GM23248 (cell line): ENCODE data around the gene AGAP1. TPM values are rescaled to one million over a fixed set of nuclear protein-coding genes. Genes with fewer than 3 reads are reported as not detected.

Experiments
- DNase-seq: peaks from one replicate; pipeline ENCODE4 v3.0.0-alpha.2; 2015
- H2AFZ ChIP-seq: fragments of 200-600 bp; sonication (generic); 2 replicates; pipeline ENCODE4 v1.6.1; 2016; ENCODE audit warnings: antibody characterized with exemption
- H3F3A ChIP-seq: fragments of 200-600 bp; sonication (generic); 2 replicates; pipeline ENCODE4 v1.6.1; 2016; ENCODE audit warnings: mild to moderate bottlenecking, antibody characterized with exemption, mixed run types; ENCODE audit not compliant: insufficient read depth
- H3K27ac ChIP-seq: fragments of 200-600 bp; sonication (generic); 2 replicates; pipeline ENCODE4 v1.5.1; 2016; ENCODE audit warnings: mild to moderate bottlenecking
- H3K27me3 ChIP-seq: fragments of 200-600 bp; sonication (generic); replicated peaks from 2 replicates; pipeline ENCODE4 v1.6.1; 2016; ENCODE audit warnings: mild to moderate bottlenecking; ENCODE audit not compliant: insufficient read depth
- H3K36me3 ChIP-seq: fragments of 200-600 bp; sonication (generic); 2 replicates; pipeline ENCODE4 v1.6.1; 2016; ENCODE audit warnings: low read depth, mild to moderate bottlenecking
- H3K4me1 ChIP-seq: fragments of 200-600 bp; sonication (generic); 2 replicates; pipeline ENCODE4 v1.6.1; 2016; ENCODE audit warnings: mild to moderate bottlenecking; ENCODE audit not compliant: insufficient read depth
- H3K4me2 ChIP-seq: fragments of 200-600 bp; sonication (generic); one replicate; pipeline ENCODE4 v1.6.1; 2016; ENCODE audit warnings: mild to moderate bottlenecking; ENCODE audit not compliant: unreplicated experiment
- H3K4me3 ChIP-seq: fragments of 200-600 bp; sonication (generic); 2 replicates; pipeline ENCODE4 v1.5.1; 2016; ENCODE audit warnings: mild to moderate bottlenecking
- H3K79me2 ChIP-seq: fragments of 200-600 bp; sonication (generic); 2 replicates; pipeline ENCODE4 v1.6.1; 2016; ENCODE audit warnings: mild to moderate bottlenecking; ENCODE audit not compliant: insufficient read depth
- H3K9ac ChIP-seq: fragments of 200-600 bp; sonication (generic); 2 replicates; pipeline ENCODE4 v1.6.1; 2016; ENCODE audit warnings: mild to moderate bottlenecking
- H3K9me2 ChIP-seq: fragments of 200-600 bp; sonication (generic); 2 replicates; pipeline ENCODE4 v1.6.1; 2016; ENCODE audit warnings: mixed run types, mild to moderate bottlenecking, moderate library complexity; ENCODE audit not compliant: insufficient read depth
- H3K9me3 ChIP-seq: fragments of 200-600 bp; sonication (generic); one replicate; pipeline ENCODE4 v1.6.1; 2017; ENCODE audit warnings: low read depth
- H4K20me1 ChIP-seq: fragments of 200-600 bp; sonication (generic); 2 replicates; pipeline ENCODE4 v1.6.0; 2016; ENCODE audit not compliant: insufficient read depth
- EZH2 ChIP-seq: fragments of 200-600 bp; sonication (generic); IDR thresholded peaks from 2 replicates; pipeline ENCODE4 v1.6.1; 2018; ENCODE audit warnings: antibody characterized with exemption, mild to moderate bottlenecking; ENCODE audit not compliant: insufficient read depth, poor library complexity, severe bottlenecking
- EZH2phosphoT487 ChIP-seq: fragments of 200-600 bp; sonication (generic); IDR thresholded peaks from 2 replicates; pipeline ENCODE4 v1.6.1; 2018; ENCODE audit warnings: antibody characterized with exemption, moderate library complexity, mild to moderate bottlenecking, low read depth; ENCODE audit not compliant: insufficient read depth
- WGBS, 2 experiments: methylation state at CpG; one replicate each; pipeline ENCODE4 v1.1.6; 2015 to 2017; ENCODE audit warnings: low lambda C conversion rate in 2 of 2, low coverage in 1 of 2; ENCODE audit errors: missing lambda C conversion rate in 2 of 2; 5-methylcytosine and 5-hydroxymethylcytosine counted together
- in situ Hi-C: fragments of 300-500 bp; cut with MboI; formaldehyde crosslinking; loops from 2 replicates; pipeline ENCODE4 v1.15.0; 2020
- polyA plus RNA-seq: library from polyadenylated mRNA; unstranded; fragments of >200 nt; fragmentation: Nextera tagmentation; extraction: Ambion mirVana; gene quantifications from 2 replicates; pipeline ENCODE4 v1.2.1, GENCODE V29; 2016
- total RNA-seq: library from RNA; depleted of rRNA; stranded (reverse); fragments of >200 nt; shearing (Covaris generic); gene quantifications from 2 replicates; pipeline ENCODE4 v1.2.3, GENCODE V29; 2014

Gene AGAP1
- total and polyA plus RNA-seq, 2 experiments from 2014 or later = 2.2 to 9.9 TPM

DNA sequence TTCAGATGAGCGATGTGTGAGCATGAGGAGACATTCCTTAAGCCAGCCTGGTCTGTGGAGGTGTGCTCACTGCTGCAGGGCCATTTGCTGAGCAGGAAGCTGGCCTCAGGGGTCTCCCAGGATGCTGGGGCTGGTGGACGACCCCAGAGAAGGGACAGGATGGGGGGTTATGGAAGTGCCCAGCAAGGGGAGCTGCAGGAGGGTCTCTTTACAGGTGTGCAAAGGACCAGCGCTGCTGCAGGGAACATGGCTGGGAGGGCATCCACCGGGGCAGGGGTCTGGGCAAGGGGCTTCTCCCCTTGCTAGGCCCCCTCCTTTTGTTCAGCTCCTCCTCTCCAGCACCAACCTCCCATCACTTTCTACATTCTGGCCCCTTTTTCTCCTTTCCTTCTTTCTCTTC, 489.2 kb downstream of the AGAP1 start:
- Histone ChIP-seq H3K36me3 (no peaks in the 10 kb centered on the region), H3K9ac (no peak overlapping the region), H3K79me2 (no peaks in the 10 kb centered on the region), H3K27ac (no peak overlapping the region), H3K9me2 (no peaks in the 10 kb centered on the region), H3K4me2 (no peak overlapping the region), H3K9me3 (no peaks in the 10 kb centered on the region), H2AFZ (no peak overlapping the region), H3K4me1 (no peaks in the 10 kb centered on the region), H4K20me1 (0 out of 2 replicates have a peak, but pooled peaks cover 7% of the 10 kb centered on the region), H3K27me3 (no peaks in the 10 kb centered on the region), H3F3A (no peaks in the 10 kb centered on the region), H3K4me3 (no peak overlapping the region)
- 96 to 100% methylated on average over 3 to 4 of the region's 4 CpGs for WGBS, 2 experiments
- no peak for DNase-seq
- in situ Hi-C loops = no loop called here
- no peak for TF ChIP-seq EZH2phosphoT487
- TF ChIP-seq EZH2 = no peak

DNA sequence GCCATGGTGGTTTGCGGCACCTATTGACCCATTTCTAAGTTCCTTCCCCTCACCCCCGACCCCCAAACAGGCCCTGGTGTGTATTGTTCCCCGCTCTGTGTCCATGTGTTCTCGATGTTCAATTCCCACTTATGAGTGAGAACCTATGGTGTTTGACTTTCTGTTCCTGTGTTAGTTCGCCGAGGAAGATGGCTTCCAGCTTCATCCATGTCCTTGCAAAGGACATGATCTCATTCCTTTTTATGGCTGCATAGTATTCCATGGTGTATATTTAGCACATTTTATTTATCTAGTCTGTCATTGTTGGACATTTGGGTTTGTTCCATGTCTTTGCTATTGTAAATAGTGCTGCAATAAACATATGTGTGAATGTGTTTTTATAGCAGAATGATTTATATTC, 490.7 kb downstream of the AGAP1 start:
- no peaks in the 10 kb centered on the region for H3K9me2 ChIP-seq
- in situ Hi-C loops = no loop called here
- DNase-seq = no peak
- TF ChIP-seq EZH2phosphoT487 (no peak), EZH2 (no peak)
- no peak overlapping the region for H2AFZ ChIP-seq
- WGBS, 2 experiments = 90 to 91% methylated on average over 6 of the region's 6 CpGs
- no peaks in the 10 kb centered on the region for H3K36me3 ChIP-seq
- no peak overlapping the region for H3K4me2 ChIP-seq
- no peak overlapping the region for H3K27ac ChIP-seq
- no peaks in the 10 kb centered on the region for H3K79me2 ChIP-seq
- H3F3A ChIP-seq = no peaks in the 10 kb centered on the region
- no peaks in the 10 kb centered on the region for H3K4me1 ChIP-seq
- no peaks in the 10 kb centered on the region for H3K9me3 ChIP-seq
- 0 out of 2 replicates have a peak, but pooled peaks cover 7% of the 10 kb centered on the region for H4K20me1 ChIP-seq
- H3K4me3 ChIP-seq = no peak overlapping the region
- H3K27me3 ChIP-seq = no peaks in the 10 kb centered on the region
- no peak overlapping the region for H3K9ac ChIP-seq

DNA sequence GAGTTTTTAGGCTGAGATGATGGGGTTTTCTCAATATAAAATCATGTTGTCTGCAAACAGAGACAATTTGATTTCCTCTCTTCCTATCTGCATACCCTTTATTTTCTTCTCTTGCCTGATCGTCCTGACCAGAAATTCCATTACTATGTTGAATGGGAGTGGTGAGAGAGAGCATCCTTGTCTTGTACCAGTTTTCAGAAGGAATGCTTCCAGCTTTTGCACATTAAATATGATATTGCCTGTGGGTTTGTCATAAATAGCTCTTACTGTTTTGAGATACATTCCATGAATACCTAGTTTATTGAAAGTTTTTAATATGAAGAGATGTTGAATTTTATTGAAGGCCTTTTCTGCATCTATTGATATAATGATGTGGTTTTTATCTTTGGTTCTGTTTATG, 492.5 kb downstream of the AGAP1 start:
- H3K9me2 ChIP-seq = no peaks in the 10 kb centered on the region
- in situ Hi-C loops = no loop called here
- TF ChIP-seq EZH2 (no peak), EZH2phosphoT487 (no peak)
- no peaks in the 10 kb centered on the region for H3K9me3 ChIP-seq
- no peak overlapping the region for H3K27ac ChIP-seq
- no peaks in the 10 kb centered on the region for H3K36me3 ChIP-seq
- no peak overlapping the region for H3K9ac ChIP-seq
- no peaks in the 10 kb centered on the region for H3F3A ChIP-seq
- H3K4me1 ChIP-seq = no peaks in the 10 kb centered on the region
- no peak for DNase-seq
- H3K4me3 ChIP-seq = no peak overlapping the region
- H3K79me2 ChIP-seq = no peaks in the 10 kb centered on the region
- H2AFZ ChIP-seq = no peak overlapping the region
- WGBS, 2 experiments = 94% methylated on average over 1 of the region's 1 CpG
- H3K4me2 ChIP-seq = no peak overlapping the region
- no peaks in the 10 kb centered on the region for H3K27me3 ChIP-seq
- H4K20me1 ChIP-seq = 0 out of 2 replicates have a peak, but pooled peaks cover 7% of the 10 kb centered on the region

DNA sequence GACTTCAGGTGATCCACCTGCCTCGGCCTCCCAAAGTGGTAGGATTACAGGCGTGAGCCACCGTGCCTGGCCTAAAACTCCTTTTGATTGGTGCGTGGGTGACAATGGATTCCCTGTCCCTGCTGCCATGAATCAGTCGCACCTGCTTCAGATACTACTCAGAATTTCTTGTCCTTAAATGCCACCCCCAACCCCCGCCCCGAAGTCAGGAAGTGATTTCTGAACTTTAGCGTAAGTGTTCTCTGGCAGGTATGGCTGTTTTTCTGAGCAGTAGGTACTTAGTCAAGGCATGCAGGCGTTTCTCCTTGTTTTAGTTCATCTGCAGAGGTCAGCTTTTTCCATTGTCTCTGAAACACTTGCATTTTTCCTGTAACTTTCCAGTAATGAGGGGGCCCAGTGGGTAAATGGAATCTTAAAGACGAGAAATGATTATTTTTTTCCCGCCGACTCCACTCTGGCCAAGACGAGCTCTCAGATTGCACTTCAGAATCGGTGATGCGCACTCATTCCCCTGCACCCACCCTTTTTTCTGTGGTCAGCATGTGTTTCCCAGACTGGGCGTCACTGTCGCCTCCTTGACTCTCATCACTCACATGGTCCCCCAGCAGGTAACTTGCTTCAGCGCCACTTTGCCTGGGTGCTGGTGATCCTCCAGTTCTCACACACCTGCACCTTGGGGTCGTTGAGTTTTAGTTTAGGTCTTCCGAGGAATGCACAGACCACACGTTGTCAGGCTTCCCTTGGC, 494.6 kb downstream of the AGAP1 start:
- H2AFZ ChIP-seq = no peak overlapping the region
- DNase-seq = no peak
- 94 to 96% methylated on average over 21 of the region's 21 CpGs for WGBS, 2 experiments
- H3K27me3 ChIP-seq = no peaks in the 10 kb centered on the region
- H3K9me2 ChIP-seq = no peaks in the 10 kb centered on the region
- no peaks in the 10 kb centered on the region for H3K9me3 ChIP-seq
- H3K9ac ChIP-seq = no peak overlapping the region
- no peak overlapping the region for H3K4me2 ChIP-seq
- no peaks in the 10 kb centered on the region for H3F3A ChIP-seq
- H3K4me3 ChIP-seq = no peak overlapping the region
- H3K27ac ChIP-seq = no peak overlapping the region
- in situ Hi-C loops = no loop called here
- no peaks in the 10 kb centered on the region for H3K36me3 ChIP-seq
- TF ChIP-seq EZH2phosphoT487 (no peak), EZH2 (no peak)
- H4K20me1 ChIP-seq = 0 out of 2 replicates have a peak, but pooled peaks cover 7% of the 10 kb centered on the region
- no peaks in the 10 kb centered on the region for H3K4me1 ChIP-seq
- no peaks in the 10 kb centered on the region for H3K79me2 ChIP-seq
